HUDEP-2 (cell line): ENCODE data around the gene LRCH4.

Experiments
- DNase-seq, 76 experiments: peaks; one replicate each; lab custom pipeline; 2025; ENCODE audit not compliant: unreplicated experiment in 76 of 76; lab: John Stamatoyannopoulos, UW

LRCH4 gene, protein sequence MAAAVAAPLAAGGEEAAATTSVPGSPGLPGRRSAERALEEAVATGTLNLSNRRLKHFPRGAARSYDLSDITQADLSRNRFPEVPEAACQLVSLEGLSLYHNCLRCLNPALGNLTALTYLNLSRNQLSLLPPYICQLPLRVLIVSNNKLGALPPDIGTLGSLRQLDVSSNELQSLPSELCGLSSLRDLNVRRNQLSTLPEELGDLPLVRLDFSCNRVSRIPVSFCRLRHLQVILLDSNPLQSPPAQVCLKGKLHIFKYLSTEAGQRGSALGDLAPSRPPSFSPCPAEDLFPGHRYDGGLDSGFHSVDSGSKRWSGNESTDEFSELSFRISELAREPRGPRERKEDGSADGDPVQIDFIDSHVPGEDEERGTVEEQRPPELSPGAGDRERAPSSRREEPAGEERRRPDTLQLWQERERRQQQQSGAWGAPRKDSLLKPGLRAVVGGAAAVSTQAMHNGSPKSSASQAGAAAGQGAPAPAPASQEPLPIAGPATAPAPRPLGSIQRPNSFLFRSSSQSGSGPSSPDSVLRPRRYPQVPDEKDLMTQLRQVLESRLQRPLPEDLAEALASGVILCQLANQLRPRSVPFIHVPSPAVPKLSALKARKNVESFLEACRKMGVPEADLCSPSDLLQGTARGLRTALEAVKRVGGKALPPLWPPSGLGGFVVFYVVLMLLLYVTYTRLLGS

DNA sequence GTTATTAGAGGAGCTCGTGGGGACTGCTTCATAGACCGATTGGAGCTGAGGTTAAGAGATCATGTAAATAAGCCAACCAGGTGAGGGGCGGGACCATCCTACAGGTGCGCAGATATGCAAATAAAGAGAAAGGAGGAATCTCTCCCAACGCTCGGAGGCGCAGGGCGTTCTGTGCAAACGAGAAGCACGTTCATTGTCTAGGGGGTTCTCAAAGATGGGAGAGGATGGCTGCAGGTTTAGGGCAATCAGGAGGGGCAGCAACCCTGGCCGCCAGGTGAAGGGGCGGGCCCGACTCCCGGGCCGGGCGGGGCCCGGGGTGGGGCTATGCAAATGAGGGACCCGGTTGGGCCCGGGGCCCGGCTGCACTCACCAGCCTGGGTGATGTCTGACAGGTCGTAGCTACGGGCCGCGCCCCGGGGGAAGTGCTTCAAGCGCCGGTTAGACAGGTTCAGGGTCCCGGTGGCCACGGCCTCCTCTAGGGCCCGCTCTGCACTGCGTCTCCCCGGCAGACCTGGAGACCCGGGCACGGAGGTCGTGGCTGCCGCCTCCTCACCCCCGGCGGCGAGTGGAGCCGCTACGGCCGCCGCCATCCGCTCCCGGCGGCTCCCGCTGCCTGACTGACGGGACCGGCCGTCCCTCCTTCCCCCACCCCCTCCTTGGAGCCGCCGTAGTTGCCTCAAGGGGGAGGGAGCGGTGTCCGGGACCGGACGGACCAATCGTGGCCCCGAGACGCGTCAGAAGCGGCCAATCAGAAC is at the start of gene LRCH4:
LRCH4 (minus strand) TSS at position 619 of the 755 bp plus-strand sequence; CDS start at position 590, 29 bp downstream.
- peak in 31 of 76 experiments; percentile 3 to 69 (median 48) for DNase-seq

DNA sequence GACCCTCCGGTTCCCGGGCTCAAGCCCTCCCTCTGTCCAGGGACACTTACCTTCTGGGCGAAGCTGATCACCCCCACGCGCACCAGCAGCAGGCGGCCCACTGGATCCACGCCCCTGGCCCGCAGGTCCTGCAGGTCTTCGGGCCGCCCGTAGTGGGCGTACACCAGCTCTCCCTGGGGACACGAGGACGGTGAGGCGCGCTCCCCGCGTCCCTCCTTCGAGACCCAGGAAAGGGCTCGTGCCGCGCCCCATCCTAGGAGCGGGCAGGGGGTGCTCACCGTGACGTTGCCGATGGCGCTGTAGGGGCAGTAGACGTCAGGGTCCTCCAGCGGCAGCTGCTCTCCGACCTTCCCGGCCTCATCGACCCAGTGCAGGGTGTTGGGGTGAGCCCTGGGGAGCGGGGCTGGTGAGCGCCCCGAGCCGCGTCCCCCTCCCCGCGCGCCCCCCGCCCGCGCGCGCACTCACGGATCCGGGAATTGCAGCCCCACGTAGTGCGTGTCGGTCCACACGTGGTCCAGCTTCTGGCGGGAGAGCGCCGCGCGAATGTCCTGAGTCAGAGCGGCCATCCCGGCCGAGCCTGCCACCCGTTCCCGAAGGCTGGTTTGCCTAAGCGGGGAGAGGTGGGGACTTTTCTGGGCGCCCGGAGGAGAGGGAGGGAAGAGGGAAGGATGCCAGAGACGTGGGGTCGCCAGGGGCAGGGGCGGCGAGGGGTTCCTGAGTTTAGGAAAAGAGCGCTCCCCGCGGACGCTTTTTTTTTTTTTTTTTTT is 47.2 kb upstream of the LRCH4 start:
- no peak for DNase-seq

DNA sequence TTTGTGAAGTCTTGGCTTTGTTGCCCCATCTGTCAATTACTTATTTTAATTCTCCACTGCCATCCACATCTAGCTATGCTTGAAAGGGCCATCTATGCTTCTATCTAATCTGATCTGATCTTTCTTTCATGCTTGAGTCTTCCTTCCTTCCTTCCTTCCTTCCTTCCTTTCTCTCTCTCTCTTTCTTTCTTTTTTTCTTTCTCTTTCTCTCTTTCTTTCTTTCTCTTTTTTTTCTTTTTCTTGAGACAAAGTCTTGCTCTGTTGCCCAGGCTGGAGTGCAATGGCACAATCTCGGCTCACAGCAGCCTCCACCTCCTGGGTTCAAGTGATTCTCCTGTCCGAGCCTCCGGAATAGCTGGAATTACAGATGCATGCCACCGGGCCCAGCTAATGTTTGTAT is 44.1 kb upstream of the LRCH4 start:
- DNase-seq: no peak

DNA sequence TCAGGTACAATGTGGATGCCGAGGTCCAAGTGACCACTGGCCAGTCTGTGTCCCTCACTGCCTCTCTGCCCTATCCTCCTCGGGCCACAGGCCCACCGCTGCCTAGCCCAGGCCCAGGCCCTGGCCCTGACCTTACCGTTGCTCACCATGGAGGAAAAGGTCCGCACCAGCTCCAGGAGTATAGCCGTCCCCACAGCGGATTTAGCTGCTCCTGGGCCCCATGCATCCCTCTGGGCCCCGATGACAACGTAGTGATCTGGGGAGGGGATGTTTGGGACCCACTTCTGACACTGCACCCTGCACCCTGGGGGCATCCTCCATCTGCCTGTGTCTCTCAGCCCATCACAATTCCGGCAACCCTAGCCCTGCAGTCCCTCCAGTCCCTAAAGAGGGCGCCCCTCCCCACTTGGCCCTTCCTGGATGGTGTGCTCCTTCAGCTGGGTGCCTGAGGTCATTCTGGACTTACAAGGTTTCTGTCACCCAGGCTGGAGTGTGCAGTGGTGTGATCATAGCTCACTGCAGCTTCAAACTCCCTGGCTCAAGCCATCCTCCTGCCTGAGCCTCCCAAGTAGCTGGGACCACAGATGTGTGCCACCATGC is 43.3 kb upstream of the LRCH4 start:
- peak in 53 of 76 experiments; percentile 5 to 71 (median 39) for DNase-seq

DNA sequence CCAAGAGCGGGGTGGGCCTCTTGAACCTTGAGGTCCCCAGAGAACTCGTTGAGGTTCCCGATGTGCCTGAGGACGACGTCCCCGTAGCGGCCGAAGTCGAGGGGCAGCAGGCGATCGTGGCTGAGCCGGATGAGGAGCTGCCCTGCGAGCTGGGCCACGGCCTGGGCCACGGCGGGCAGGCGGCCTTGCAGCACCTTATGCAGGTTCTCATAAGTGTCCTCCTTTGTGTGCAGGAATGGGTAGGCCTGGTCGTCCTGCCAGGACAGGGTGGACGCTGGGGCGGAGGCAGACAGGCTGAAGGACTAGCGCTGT is 41.3 kb upstream of the LRCH4 start:
- DNase-seq: no peak

DNA sequence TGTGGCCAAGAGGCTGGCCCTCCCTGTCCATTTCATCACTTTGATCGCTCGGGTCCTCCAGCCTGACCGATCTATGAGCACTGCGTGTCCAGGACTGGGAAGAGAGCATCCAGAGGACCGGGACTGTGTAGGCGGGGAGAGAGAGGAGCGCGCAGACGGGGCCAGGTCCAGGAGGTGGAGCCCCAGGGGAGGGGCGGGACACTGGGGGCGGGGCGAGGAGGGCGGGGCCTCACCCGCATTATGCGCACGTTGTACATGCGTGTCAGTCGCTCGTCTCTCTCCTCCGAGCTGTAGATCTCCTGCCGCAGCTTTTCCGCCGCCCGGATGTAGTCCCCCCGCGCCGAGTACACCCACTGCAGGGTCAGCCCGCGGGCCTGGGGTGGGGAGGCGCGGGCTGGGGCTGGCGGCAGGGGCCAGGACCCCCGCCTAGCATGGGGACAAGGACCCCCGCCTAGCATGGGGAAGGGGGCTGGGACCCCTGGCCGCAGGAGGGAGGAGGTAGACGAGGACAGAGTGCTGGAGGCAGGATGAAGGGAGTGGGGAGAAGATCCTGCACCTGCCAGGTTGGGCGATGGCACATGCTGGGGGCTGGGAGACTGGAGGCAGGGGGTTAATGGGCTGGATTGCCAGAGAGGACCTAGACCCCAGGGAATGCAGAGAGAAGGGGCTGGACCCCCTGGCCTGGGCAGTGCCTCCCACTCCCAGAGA is 40.8 kb upstream of the LRCH4 start:
- peak in 73 of 76 experiments; percentile 13 to 91 (median 81) for DNase-seq

DNA sequence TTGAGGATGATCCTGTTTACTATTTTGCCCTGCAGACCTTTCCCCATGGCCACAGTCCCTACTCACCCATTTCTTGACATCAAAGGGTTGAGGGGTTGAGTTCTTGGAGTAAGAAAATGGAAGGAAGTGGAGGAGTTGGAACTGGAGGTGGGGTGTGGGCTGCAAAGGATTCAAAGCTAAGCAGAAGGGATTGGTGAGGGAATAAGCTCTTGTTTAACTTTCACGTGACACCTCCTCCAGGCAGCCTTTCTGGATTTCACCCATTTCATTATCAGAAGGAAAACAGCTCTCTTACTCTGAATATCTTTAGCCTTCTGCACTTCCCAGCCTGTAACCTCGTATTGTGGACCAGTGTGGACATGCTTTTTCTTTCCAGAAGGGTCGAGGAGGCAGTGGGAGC is 40.1 kb upstream of the LRCH4 start:
- DNase-seq: peak in 1 of 76 experiments; percentile 12

DNA sequence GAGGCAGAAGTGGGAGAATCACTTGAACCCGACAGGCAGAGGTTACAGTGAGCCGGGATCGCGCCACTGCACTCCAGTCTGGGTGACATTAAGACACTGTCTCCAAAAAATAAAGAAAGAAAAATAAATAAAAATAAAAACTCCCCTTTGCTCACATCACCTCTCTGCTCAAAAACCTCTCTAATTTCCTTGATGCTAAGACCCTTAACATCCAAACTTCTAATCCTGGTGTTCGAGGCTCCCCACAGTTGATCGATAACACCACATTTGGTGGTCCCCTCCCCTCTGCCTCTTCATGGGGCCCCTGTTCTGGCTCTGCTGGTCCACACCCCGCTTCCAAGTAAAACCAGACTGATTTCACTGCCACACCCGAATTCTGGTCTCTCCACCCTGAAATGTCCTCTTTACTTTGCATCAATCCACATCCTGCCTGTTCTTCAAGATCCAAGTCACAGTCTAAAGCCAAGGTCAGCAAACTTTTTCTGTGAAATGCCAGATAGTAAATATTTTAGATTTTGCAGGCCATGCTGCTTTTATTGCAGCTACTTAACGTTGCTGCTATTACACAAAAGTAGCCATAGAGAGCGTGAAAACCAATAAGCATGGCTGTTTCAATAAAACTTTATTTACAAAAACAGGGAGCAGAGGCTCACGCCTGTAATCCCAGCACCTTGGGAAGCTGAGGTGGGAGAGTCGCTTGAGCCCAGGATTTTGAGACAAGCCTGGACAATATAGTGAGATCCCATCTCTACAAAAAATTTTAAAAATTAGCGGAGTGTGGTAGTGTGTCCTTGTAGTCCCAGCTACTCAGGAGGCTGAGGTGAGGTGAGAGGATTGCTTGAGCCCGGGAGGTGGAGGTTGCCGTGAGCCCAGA is 38.3 kb upstream of the LRCH4 start:
- peak in 74 of 76 experiments; percentile 41 to 92 (median 75) for DNase-seq

DNA sequence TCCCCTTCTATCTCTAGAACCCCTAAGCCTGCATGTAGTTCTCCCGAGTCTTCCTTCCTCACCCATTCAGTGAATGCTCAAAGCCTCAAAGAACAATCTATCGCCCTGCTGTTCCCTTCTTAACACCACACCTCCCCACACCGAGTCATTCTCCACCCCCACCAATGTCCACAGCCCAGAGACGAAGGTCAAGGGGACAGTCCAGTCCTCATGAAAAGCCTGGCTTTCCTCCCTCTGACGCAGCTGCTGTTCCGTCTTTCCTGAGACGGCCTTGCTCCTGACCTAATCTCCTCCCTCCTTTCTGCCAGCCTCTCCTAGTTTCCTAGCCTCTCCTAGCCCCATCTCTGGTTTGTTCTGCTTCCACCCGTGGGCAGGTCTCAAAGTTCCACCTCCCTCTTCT is 35.6 kb upstream of the LRCH4 start:
- DNase-seq: peak in 1 of 76 experiments; percentile 21

DNA sequence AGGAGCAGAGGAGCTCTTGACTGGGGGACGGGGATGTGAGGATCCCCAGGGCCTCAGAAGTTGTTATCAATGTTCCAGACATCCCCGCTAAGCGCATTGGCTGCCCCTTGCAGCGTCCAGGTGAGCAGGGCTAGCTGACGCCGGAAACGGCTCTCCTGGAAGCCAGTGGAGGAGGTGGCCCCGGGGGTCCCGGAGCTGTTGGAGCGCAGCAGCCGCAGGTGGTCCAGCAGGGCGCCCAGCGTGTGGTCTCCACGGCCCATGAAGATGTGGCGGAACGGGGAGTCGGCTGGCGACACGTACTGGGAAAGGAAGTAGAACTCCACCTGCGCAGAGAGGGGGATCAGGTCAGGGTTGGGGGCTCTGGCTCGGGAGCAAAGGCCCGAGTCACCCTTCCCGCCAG is 34.9 kb upstream of the LRCH4 start:
- no peak for DNase-seq

DNA sequence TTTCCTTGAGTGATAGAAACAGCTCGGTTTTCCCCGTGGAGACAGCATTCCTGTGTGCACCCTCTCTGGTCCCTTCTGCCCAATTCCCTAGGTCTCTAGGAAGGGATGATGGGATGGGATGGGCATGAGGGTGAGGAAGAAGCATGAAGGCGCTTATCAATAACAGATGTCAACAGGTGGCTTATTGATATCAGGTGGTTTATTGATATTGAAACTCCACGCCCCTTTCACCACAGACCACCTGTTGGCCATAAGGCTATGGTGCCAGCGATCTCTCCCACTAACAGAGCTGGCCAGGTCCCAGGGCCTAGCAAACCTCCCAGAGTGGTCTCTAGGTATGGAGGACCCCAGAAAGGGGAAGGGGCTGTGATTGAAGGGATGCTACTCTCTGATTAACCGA is 34.3 kb upstream of the LRCH4 start:
- no peak for DNase-seq

DNA sequence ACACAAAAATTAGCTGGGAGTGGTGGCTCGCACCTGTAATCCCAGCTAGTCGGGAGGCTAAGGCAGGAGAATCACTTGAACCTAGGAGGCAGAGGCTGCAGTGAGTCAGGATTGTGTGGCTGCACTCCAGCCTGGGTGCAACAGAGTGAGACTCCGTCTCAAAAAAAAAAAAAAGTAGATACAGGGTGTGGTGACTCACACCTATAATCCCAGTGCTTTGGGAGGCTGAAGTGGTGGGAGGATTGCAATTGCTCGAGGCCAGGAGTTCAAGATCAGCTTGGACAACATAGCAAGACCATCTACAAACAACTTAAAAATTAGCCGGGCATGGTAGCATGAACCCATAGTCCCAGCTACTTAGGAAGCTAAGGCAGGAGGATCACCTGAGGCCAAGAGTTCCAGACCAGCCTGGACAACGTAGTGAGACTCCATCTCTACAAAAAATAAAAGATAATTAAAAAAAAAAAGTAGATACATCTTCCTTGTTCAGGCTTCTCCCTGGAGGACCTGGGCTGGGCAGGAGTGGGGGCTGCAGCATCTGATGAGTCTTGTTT is 28.5 kb upstream of the LRCH4 start:
- peak in 1 of 76 experiments; percentile 23 for DNase-seq

DNA sequence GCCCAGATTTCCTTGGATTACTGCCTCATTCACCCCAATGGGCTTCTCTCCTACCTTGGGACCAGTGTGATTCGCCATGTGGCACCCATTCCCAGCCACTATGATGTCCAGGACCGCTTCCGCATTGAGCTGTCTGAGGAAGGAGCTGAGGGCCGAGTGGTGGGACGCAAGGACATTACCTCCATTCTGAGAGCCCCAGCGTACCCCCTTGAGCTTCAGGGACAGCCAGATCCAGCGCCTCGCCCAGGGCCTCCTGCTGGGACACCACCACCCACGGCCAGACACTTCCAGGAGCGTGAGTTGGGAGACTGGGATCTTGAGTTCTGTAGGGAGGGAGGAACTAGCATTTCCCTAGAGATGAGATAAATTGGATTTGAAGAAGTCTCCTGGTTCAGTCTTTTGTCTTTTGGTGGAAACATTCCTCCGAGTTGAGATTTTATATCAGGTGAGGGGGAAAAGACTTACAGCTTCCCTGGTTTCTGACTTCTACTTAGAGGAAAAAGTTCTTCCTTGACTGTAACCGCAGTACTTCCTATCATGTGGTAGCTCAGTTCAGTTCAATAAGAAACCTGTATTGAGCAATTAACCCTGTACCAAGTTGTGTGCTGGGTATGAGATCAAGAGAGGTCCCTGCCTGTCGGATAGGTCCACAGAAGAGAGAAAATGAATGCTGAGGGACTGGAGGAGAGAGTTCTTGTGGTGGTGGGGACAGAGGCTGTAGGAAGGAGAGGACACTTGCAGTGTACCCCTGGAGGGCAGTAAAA is 27.7 kb upstream of the LRCH4 start:
- no peak for DNase-seq

DNA sequence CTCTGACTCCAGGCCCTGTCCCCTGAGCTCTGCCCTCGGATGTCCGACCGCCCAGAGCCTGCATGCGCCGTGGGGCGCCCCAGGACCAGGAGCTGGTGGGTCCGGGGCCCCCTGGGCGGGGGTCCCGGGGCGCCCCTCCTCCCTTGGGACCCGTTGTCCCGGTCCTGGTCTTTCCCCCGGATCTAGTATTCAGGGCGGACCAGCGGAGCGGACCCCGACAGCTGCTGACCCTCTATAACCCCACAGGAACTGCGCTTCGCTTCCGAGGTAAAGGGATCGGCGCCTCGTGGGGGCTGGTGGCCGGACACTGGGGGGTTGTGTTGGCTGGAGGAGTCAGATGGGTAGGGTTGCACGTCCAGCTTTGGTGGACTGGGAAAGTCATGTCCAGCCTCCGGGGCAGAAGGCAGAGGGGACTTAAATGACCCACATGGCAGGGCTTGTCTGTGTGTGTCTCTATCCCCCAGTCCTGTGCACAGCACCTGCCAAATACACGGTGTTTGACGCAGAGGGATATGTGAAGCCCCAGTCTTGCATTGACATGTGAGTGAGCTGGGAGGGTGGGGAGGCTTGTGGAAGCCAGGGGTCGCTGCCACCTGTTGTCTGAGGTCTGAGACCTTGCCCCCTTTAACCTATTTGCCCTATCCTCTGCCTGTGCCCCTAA is 26.9 kb upstream of the LRCH4 start:
- DNase-seq: peak in 28 of 76 experiments; percentile 14 to 51 (median 27)

DNA sequence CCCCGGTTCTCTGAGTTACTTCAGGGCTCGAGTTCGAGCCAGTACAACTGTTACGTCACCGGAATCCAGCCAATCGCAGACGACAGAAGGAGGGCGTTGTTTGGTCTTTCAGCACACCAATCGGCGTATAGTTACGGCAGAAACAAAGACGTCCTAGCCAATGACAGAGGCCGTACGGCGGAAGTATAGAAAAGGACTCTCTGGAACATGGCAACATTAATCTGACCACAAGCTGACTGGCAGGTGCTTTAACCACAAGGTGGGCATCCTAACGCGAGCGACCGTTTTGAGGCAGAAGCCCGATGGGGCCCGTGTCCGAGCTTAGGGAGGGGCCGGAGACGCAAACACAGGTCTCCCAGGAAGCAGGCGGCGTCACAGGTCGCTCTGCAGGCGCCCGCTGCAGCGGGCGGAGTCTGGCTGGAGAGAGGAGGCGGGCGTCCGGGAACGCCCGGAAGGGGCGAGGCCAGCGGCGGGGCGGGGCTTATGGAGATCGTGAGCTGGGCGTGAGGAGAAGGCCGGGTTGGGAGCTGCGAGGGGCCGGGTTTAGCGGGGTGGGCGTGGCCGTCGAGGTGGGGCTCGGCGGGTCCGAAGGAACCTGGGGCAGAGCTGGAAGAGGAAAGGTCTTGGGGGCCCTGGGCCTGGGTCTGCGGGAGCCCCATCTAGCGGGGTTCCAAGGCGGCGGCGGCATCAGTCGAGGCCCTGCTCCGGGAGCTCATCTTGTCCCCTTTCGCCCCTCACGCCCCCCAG is 26.2 kb upstream of the LRCH4 start, which contains the start of gene MOSPD3:
MOSPD3 (plus strand) TSS at position 558 of the 747 bp plus-strand sequence. CDS start 252 bp downstream, outside the sequence.
- DNase-seq: peak; percentile 68 to 99 (median 96)

DNA sequence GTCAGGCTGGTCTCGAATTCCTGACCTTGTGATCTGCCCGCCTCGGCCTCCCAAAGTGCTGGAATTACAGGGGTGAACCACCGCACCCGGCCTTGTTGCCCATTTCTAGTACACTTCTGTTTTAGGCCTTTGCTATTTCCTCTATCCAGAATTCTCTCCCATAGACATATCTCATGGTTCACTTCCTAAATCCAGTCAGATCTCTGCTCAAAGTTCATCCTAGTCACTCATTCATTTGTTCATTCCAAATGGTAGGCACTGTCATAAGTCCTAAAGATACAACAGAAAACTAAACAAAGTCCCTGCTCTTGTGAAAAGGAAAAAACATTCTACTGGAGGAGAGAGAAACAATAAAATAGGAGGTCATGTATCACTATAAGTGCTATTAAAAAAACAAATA is 24.0 kb upstream of the LRCH4 start:
- DNase-seq: no peak
